GM23248 (cell line): ENCODE measurements around the gene LMCD1. TPM values are rescaled to one million over a fixed set of nuclear protein-coding genes. Genes with fewer than 3 reads are reported as not detected.

Source experiments
- DNase-seq: peaks from one replicate; pipeline ENCODE4 v3.0.0-alpha.2; 2015
- H2AFZ ChIP-seq: fragments of 200-600 bp; sonication (generic); 2 replicates; pipeline ENCODE4 v1.6.1; 2016; ENCODE audit warnings: antibody characterized with exemption
- H3F3A ChIP-seq: fragments of 200-600 bp; sonication (generic); 2 replicates; pipeline ENCODE4 v1.6.1; 2016; ENCODE audit warnings: mild to moderate bottlenecking, antibody characterized with exemption, mixed run types; ENCODE audit not compliant: insufficient read depth
- H3K27ac ChIP-seq: fragments of 200-600 bp; sonication (generic); 2 replicates; pipeline ENCODE4 v1.5.1; 2016; ENCODE audit warnings: mild to moderate bottlenecking
- H3K27me3 ChIP-seq: fragments of 200-600 bp; sonication (generic); replicated peaks from 2 replicates; pipeline ENCODE4 v1.6.1; 2016; ENCODE audit warnings: mild to moderate bottlenecking; ENCODE audit not compliant: insufficient read depth
- H3K36me3 ChIP-seq: fragments of 200-600 bp; sonication (generic); 2 replicates; pipeline ENCODE4 v1.6.1; 2016; ENCODE audit warnings: low read depth, mild to moderate bottlenecking
- H3K4me1 ChIP-seq: fragments of 200-600 bp; sonication (generic); 2 replicates; pipeline ENCODE4 v1.6.1; 2016; ENCODE audit warnings: mild to moderate bottlenecking; ENCODE audit not compliant: insufficient read depth
- H3K4me2 ChIP-seq: fragments of 200-600 bp; sonication (generic); one replicate; pipeline ENCODE4 v1.6.1; 2016; ENCODE audit warnings: mild to moderate bottlenecking; ENCODE audit not compliant: unreplicated experiment
- H3K4me3 ChIP-seq: fragments of 200-600 bp; sonication (generic); 2 replicates; pipeline ENCODE4 v1.5.1; 2016; ENCODE audit warnings: mild to moderate bottlenecking
- H3K79me2 ChIP-seq: fragments of 200-600 bp; sonication (generic); 2 replicates; pipeline ENCODE4 v1.6.1; 2016; ENCODE audit warnings: mild to moderate bottlenecking; ENCODE audit not compliant: insufficient read depth
- H3K9ac ChIP-seq: fragments of 200-600 bp; sonication (generic); 2 replicates; pipeline ENCODE4 v1.6.1; 2016; ENCODE audit warnings: mild to moderate bottlenecking
- H3K9me2 ChIP-seq: fragments of 200-600 bp; sonication (generic); 2 replicates; pipeline ENCODE4 v1.6.1; 2016; ENCODE audit warnings: mixed run types, mild to moderate bottlenecking, moderate library complexity; ENCODE audit not compliant: insufficient read depth
- H3K9me3 ChIP-seq: fragments of 200-600 bp; sonication (generic); one replicate; pipeline ENCODE4 v1.6.1; 2017; ENCODE audit warnings: low read depth
- H4K20me1 ChIP-seq: fragments of 200-600 bp; sonication (generic); 2 replicates; pipeline ENCODE4 v1.6.0; 2016; ENCODE audit not compliant: insufficient read depth
- EZH2 ChIP-seq: fragments of 200-600 bp; sonication (generic); IDR thresholded peaks from 2 replicates; pipeline ENCODE4 v1.6.1; 2018; ENCODE audit warnings: antibody characterized with exemption, mild to moderate bottlenecking; ENCODE audit not compliant: insufficient read depth, poor library complexity, severe bottlenecking
- EZH2phosphoT487 ChIP-seq: fragments of 200-600 bp; sonication (generic); IDR thresholded peaks from 2 replicates; pipeline ENCODE4 v1.6.1; 2018; ENCODE audit warnings: antibody characterized with exemption, moderate library complexity, mild to moderate bottlenecking, low read depth; ENCODE audit not compliant: insufficient read depth
- WGBS, 2 experiments: methylation state at CpG; one replicate each; pipeline ENCODE4 v1.1.6; 2015 to 2017; ENCODE audit warnings: low lambda C conversion rate in 2 of 2, low coverage in 1 of 2; ENCODE audit errors: missing lambda C conversion rate in 2 of 2; 5-methylcytosine and 5-hydroxymethylcytosine counted together
- in situ Hi-C: fragments of 300-500 bp; cut with MboI; formaldehyde crosslinking; loops from 2 replicates; pipeline ENCODE4 v1.15.0; 2020
- polyA plus RNA-seq: library from polyadenylated mRNA; unstranded; fragments of >200 nt; fragmentation: Nextera tagmentation; extraction: Ambion mirVana; gene quantifications from 2 replicates; pipeline ENCODE4 v1.2.1, GENCODE V29; 2016
- total RNA-seq: library from RNA; depleted of rRNA; stranded (reverse); fragments of >200 nt; shearing (Covaris generic); gene quantifications from 2 replicates; pipeline ENCODE4 v1.2.3, GENCODE V29; 2014

LMCD1 gene
- total and polyA plus RNA-seq, 2 experiments from 2014 or later: 187 to 259 TPM

GRCh38 chr3:8470801-8471200 lies 30.8 kb upstream of the LMCD1 start:
- TF ChIP-seq EZH2: no peak
- TF ChIP-seq EZH2phosphoT487: no peak
- Histone ChIP-seq H2AFZ (no peak overlapping the region), H3K27me3 (no peaks in the 10 kb centered on the region), H3K27ac (no peak overlapping the region), H3K9me3 (no peaks in the 10 kb centered on the region), H3K79me2 (no peaks in the 10 kb centered on the region), H3K4me3 (no peak overlapping the region), H3K9me2 (no peaks in the 10 kb centered on the region), H3F3A (no peaks in the 10 kb centered on the region), H4K20me1 (no peaks in the 10 kb centered on the region), H3K4me2 (no peak overlapping the region), H3K9ac (no peak overlapping the region), H3K36me3 (no peaks in the 10 kb centered on the region), H3K4me1 (peaks cover 4% of the 10 kb centered on the region; the same call in 1 of the 2 replicates)
- WGBS, 2 experiments: 90 to 92% methylated on average over 11 of the region's 11 CpGs
- no peak for DNase-seq
- in situ Hi-C loops: no loop called here

GRCh38 chr3:8472549-8472948 lies 29.1 kb upstream of the LMCD1 start:
- no peak overlapping the region for H3K4me3 ChIP-seq
- no peaks in the 10 kb centered on the region for H4K20me1 ChIP-seq
- no peak overlapping the region for H2AFZ ChIP-seq
- H3K4me1 ChIP-seq: peaks cover 4% of the 10 kb centered on the region; the same call in 1 of the 2 replicates
- no peak overlapping the region for H3K27ac ChIP-seq
- H3K4me2 ChIP-seq: no peak overlapping the region
- no peaks in the 10 kb centered on the region for H3K9me3 ChIP-seq
- TF ChIP-seq EZH2phosphoT487 (no peak), EZH2 (no peak)
- 59 to 72% methylated on average over 1 to 2 of the region's 2 CpGs for WGBS, 2 experiments
- no peaks in the 10 kb centered on the region for H3K27me3 ChIP-seq
- no peaks in the 10 kb centered on the region for H3F3A ChIP-seq
- H3K9me2 ChIP-seq: no peaks in the 10 kb centered on the region
- in situ Hi-C loops: no loop called here
- no peak overlapping the region for H3K9ac ChIP-seq
- no peaks in the 10 kb centered on the region for H3K36me3 ChIP-seq
- H3K79me2 ChIP-seq: no peaks in the 10 kb centered on the region
- DNase-seq: no peak

- WGBS, 2 experiments: 99 to 100% methylated on average over 4 of the region's 4 CpGs
- Histone ChIP-seq H3K4me3 (no peak overlapping the region), H3K4me1 (peaks cover 3% of the 10 kb centered on the region; the same call in 1 of the 2 replicates), H3F3A (no peaks in the 10 kb centered on the region), H3K4me2 (no peak overlapping the region), H3K79me2 (no peaks in the 10 kb centered on the region), H2AFZ (no peak overlapping the region), H4K20me1 (no peaks in the 10 kb centered on the region), H3K9me3 (no peaks in the 10 kb centered on the region), H3K27me3 (no peaks in the 10 kb centered on the region), H3K9ac (no peak overlapping the region), H3K9me2 (no peaks in the 10 kb centered on the region), H3K27ac (no peak overlapping the region), H3K36me3 (no peaks in the 10 kb centered on the region)
- in situ Hi-C loops: no loop called here
- no peak for DNase-seq
- TF ChIP-seq EZH2: no peak
- no peak for TF ChIP-seq EZH2phosphoT487
Observed at GRCh38 chr3:8473029-8473428, 28.6 kb upstream of the LMCD1 start.

GRCh38 chr3:8473990-8474389 lies 27.6 kb upstream of the LMCD1 start:
- no peak overlapping the region for H3K4me2 ChIP-seq
- no peak overlapping the region for H3K9ac ChIP-seq
- no peaks in the 10 kb centered on the region for H3K9me2 ChIP-seq
- no peaks in the 10 kb centered on the region for H3K9me3 ChIP-seq
- H3K27me3 ChIP-seq: no peaks in the 10 kb centered on the region
- 90 to 92% methylated on average over 4 of the region's 4 CpGs for WGBS, 2 experiments
- H3K36me3 ChIP-seq: no peaks in the 10 kb centered on the region
- no peaks in the 10 kb centered on the region for H4K20me1 ChIP-seq
- H3K27ac ChIP-seq: no peak overlapping the region
- TF ChIP-seq EZH2phosphoT487 (no peak), EZH2 (no peak)
- no peak overlapping the region for H2AFZ ChIP-seq
- H3K4me3 ChIP-seq: no peak overlapping the region
- no peak for DNase-seq
- H3F3A ChIP-seq: no peaks in the 10 kb centered on the region
- H3K79me2 ChIP-seq: no peaks in the 10 kb centered on the region
- in situ Hi-C loops: no loop called here
- H3K4me1 ChIP-seq: no peaks in the 10 kb centered on the region

GRCh38 chr3:8474991-8475390 lies 26.6 kb upstream of the LMCD1 start:
- no peak for DNase-seq
- Histone ChIP-seq H3K9ac (no peak overlapping the region), H3K79me2 (no peaks in the 10 kb centered on the region), H3K4me3 (no peak overlapping the region), H3K27me3 (no peaks in the 10 kb centered on the region), H3K36me3 (no peaks in the 10 kb centered on the region), H3K4me1 (no peaks in the 10 kb centered on the region), H3K4me2 (no peak overlapping the region), H3F3A (no peaks in the 10 kb centered on the region), H3K27ac (no peak overlapping the region), H3K9me3 (no peaks in the 10 kb centered on the region), H4K20me1 (no peaks in the 10 kb centered on the region), H3K9me2 (no peaks in the 10 kb centered on the region), H2AFZ (no peak overlapping the region)
- in situ Hi-C loops: no loop called here
- TF ChIP-seq EZH2 (no peak), EZH2phosphoT487 (no peak)
- WGBS, 2 experiments: 95 to 100% methylated on average over 2 of the region's 2 CpGs
